ENCODE measurements around the gene CAPN3.

GRCh38 chr15:42385980-42386700, 26.8 kb downstream of the CAPN3 start:
- TF ChIP-seq CTCF (IDR thresholded peaks at IDR 0.05) = no peak
- no peak for TF ChIP-seq POLR2A (IDR thresholded peaks at IDR 0.05)
